Measurements from ENCODE around the gene CCDC6.
"Not testable (repeated sequence)": the region's sequence is repeated elsewhere in the genome, so short reads cannot be mapped to it uniquely, and the experiment has no call there.

Gene CCDC6

DNA sequence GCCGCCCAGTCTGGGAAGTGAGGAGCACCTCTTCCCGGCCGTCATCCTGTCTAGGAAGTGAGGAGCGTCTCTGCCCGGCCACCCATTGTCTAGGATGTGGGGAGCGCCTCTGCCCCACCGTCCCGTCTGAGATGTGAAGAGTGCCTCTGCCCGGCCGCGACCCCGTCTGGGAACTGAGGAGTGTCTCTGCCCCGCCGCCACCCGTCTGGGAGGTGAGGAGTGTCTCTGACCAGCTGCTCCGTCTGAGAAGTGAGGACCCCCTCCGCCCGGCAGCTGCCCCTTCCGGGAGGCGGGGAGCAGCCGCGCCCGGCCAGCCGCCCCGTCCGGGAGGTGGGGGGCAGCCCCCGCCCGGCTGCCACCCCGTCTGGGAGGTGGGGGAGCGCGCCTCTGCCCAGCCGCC is 162.2 kb downstream of the CCDC6 start:
- not testable (repeated sequence) for H3K4me1 ChIP-seq (ENCODE audit: control insufficient read depth in 2 of 2, insufficient read depth in 1 of 2, low read depth in 1 of 2, low read length in 2 of 2)

GRCh38 chr10:59741583-59741982 is 164.8 kb downstream of the CCDC6 start:
- H2BK5ac ChIP-seq (ENCODE audit: low read length), result no peak overlapping the region
- H3K27ac ChIP-seq (replicated peaks; ENCODE audit: low read length), result no peak overlapping the region
- no peaks in the 10 kb centered on the region for H3K4me1 ChIP-seq (ENCODE audit: control insufficient read depth in 2 of 2, insufficient read depth in 1 of 2, low read depth in 1 of 2, low read length in 2 of 2)
- H2AK5ac ChIP-seq (ENCODE audit: low read depth, low read length), result no peak overlapping the region
- H3K4ac ChIP-seq (ENCODE audit: low read length), result no peak overlapping the region
- H3K23ac ChIP-seq (ENCODE audit: low read depth, low read length, poor library complexity), result no peak overlapping the region
- H2BK12ac ChIP-seq (ENCODE audit: low read length), result no peak overlapping the region
- H3K4me3 ChIP-seq (ENCODE audit: low read length in 2 of 2), result no peak overlapping the region
- no peak overlapping the region for H2AFZ ChIP-seq (ENCODE audit: low read length)
- no peaks in the 10 kb centered on the region for H3K36me3 ChIP-seq (replicated peaks in 1 of 2; ENCODE audit: control insufficient read depth in 2 of 2, insufficient read depth in 2 of 2, low read length in 2 of 2)
- no peak overlapping the region for H4K91ac ChIP-seq (ENCODE audit: low read depth, low read length, poor library complexity)
- H3K27me3 ChIP-seq (ENCODE audit: control insufficient read depth in 3 of 3, insufficient read depth in 3 of 3, low read depth in 1 of 3, low read length in 3 of 3), result no peaks in the 10 kb centered on the region
- H2BK120ac ChIP-seq (ENCODE audit: low read depth, low read length), result no peak overlapping the region
- no peak overlapping the region for H3K4me2 ChIP-seq (ENCODE audit: insufficient read depth, low read length, poor library complexity, severe bottlenecking)
- H3K79me1 ChIP-seq (ENCODE audit: low read depth, low read length), result no peaks in the 10 kb centered on the region
- H3K14ac ChIP-seq (ENCODE audit: low read length), result no peak overlapping the region
- WGBS, 2 donors (ENCODE audit: extremely low coverage in 2 of 2, insufficient read length in 2 of 2, insufficient replicate concordance in 1 of 2), result no CpG with 5 or more reads among the region's 5 CpGs
- H2BK15ac ChIP-seq (ENCODE audit: low read length), result no peak overlapping the region
- H3K9ac ChIP-seq (ENCODE audit: low read depth, low read length, poor library complexity), result no peak overlapping the region
- no peak overlapping the region for H3K18ac ChIP-seq (ENCODE audit: low read length)
- H4K8ac ChIP-seq (ENCODE audit: low read depth, low read length), result no peak overlapping the region
- no peaks in the 10 kb centered on the region for H3K9me3 ChIP-seq (replicated peaks in 1 of 2; ENCODE audit: control insufficient read depth in 2 of 2, insufficient read depth in 1 of 2, low read depth in 1 of 2, low read length in 2 of 2)
- DNase-seq (ENCODE audit: low spot score), result no peak

More for the DNA sequence above, 162.2 kb downstream of the CCDC6 start:
- H3K79me1 ChIP-seq (ENCODE audit: low read depth, low read length); H3K23ac ChIP-seq (ENCODE audit: low read depth, low read length, poor library complexity); H2AK5ac ChIP-seq (ENCODE audit: low read depth, low read length); H3K9me3 ChIP-seq (replicated peaks in 1 of 2; ENCODE audit: control insufficient read depth in 2 of 2, insufficient read depth in 1 of 2, low read depth in 1 of 2, low read length in 2 of 2); H3K4me2 ChIP-seq (ENCODE audit: insufficient read depth, low read length, poor library complexity, severe bottlenecking); H2BK120ac ChIP-seq (ENCODE audit: low read depth, low read length); DNase-seq (ENCODE audit: low spot score); H3K27me3 ChIP-seq (ENCODE audit: control insufficient read depth in 3 of 3, insufficient read depth in 3 of 3, low read depth in 1 of 3, low read length in 3 of 3); H2BK15ac ChIP-seq (ENCODE audit: low read length); H3K36me3 ChIP-seq (replicated peaks in 1 of 2; ENCODE audit: control insufficient read depth in 2 of 2, insufficient read depth in 2 of 2, low read length in 2 of 2); H2AFZ ChIP-seq (ENCODE audit: low read length); H3K18ac ChIP-seq (ENCODE audit: low read length); H3K27ac ChIP-seq (replicated peaks; ENCODE audit: low read length); H3K4me3 ChIP-seq (ENCODE audit: low read length in 2 of 2); H4K8ac ChIP-seq (ENCODE audit: low read depth, low read length); H3K14ac ChIP-seq (ENCODE audit: low read length); H2BK12ac ChIP-seq (ENCODE audit: low read length); H3K4ac ChIP-seq (ENCODE audit: low read length); H3K9ac ChIP-seq (ENCODE audit: low read depth, low read length, poor library complexity); H4K91ac ChIP-seq (ENCODE audit: low read depth, low read length, poor library complexity); H2BK5ac ChIP-seq (ENCODE audit: low read length): not testable (repeated sequence)
- no CpG with 5 or more reads among the region's 32 CpGs for WGBS, 2 donors (ENCODE audit: extremely low coverage in 2 of 2, insufficient read length in 2 of 2, insufficient replicate concordance in 1 of 2)

DNA sequence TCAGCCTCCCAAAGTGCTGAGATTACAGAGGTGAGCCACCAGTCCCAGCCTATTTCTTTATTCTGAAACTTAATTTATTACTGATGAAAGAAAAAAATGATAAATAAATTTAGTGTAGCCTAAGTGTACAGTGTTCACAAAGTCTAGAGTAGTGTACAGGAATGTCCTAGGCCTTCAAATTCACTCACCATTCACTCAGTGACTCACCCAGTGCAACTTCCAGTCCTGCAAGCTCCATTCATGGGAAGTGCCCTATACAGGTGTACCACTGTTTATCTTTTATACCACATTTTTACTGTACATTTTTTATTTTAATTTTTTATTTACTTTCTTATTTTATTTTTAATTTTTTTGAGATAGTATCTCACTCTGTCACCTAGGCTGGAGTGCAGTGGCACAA is 165.3 kb downstream of the CCDC6 start:
- Histone ChIP-seq H2BK12ac (ENCODE audit: low read length) (no peak overlapping the region), H3K9ac (ENCODE audit: low read depth, low read length, poor library complexity) (no peak overlapping the region), H4K91ac (ENCODE audit: low read depth, low read length, poor library complexity) (no peak overlapping the region), H3K36me3 (replicated peaks in 1 of 2; ENCODE audit: control insufficient read depth in 2 of 2, insufficient read depth in 2 of 2, low read length in 2 of 2) (no peaks in the 10 kb centered on the region), H2BK15ac (ENCODE audit: low read length) (no peak overlapping the region), H3K4ac (ENCODE audit: low read length) (no peak overlapping the region), H3K23ac (ENCODE audit: low read depth, low read length, poor library complexity) (no peak overlapping the region), H3K18ac (ENCODE audit: low read length) (no peak overlapping the region), H3K14ac (ENCODE audit: low read length) (no peak overlapping the region), H3K4me3 (ENCODE audit: low read length in 2 of 2) (no peak overlapping the region), H2AK5ac (ENCODE audit: low read depth, low read length) (no peak overlapping the region), H2BK120ac (ENCODE audit: low read depth, low read length) (no peak overlapping the region), H3K27me3 (ENCODE audit: control insufficient read depth in 3 of 3, insufficient read depth in 3 of 3, low read depth in 1 of 3, low read length in 3 of 3) (no peaks in the 10 kb centered on the region), H3K27ac (replicated peaks; ENCODE audit: low read length) (no peak overlapping the region), H3K9me3 (replicated peaks in 1 of 2; ENCODE audit: control insufficient read depth in 2 of 2, insufficient read depth in 1 of 2, low read depth in 1 of 2, low read length in 2 of 2) (no peaks in the 10 kb centered on the region), H3K79me1 (ENCODE audit: low read depth, low read length) (no peaks in the 10 kb centered on the region), H3K4me2 (ENCODE audit: insufficient read depth, low read length, poor library complexity, severe bottlenecking) (no peak overlapping the region), H4K8ac (ENCODE audit: low read depth, low read length) (no peak overlapping the region), H3K4me1 (ENCODE audit: control insufficient read depth in 2 of 2, insufficient read depth in 1 of 2, low read depth in 1 of 2, low read length in 2 of 2) (no peaks in the 10 kb centered on the region), H2BK5ac (ENCODE audit: low read length) (no peak overlapping the region), H2AFZ (ENCODE audit: low read length) (no peak overlapping the region)
- DNase-seq (ENCODE audit: low spot score), result no peak
